PFSK-1 (cell line): ENCODE results near the gene HAPLN1.

Experiments used
- POLR2AphosphoS5 ChIP-seq: IDR thresholded peaks from 2 replicates; pipeline ENCODE4 v1.6.1; 2012; ENCODE audit warnings: low read depth, mild to moderate bottlenecking, control low read depth, low read length, moderate library complexity
- REST ChIP-seq, 2 experiments: IDR thresholded peaks; 2 replicates each; pipeline versions ENCODE4 v1.6.1 to v1.8.0; 2011 to 2012; ENCODE audit warnings: low read depth in 2 of 2, low read length in 2 of 2, control low read depth in 1 of 2, inconsistent platforms in 1 of 2, mild to moderate bottlenecking in 1 of 2, moderate library complexity in 1 of 2; ENCODE audit not compliant: insufficient read depth in 1 of 2
- SIN3A ChIP-seq: IDR thresholded peaks from 2 replicates; pipeline ENCODE4 v1.6.1; 2012; ENCODE audit warnings: mild to moderate bottlenecking, low read length, moderate library complexity, borderline replicate concordance; ENCODE audit not compliant: insufficient read depth

DNA sequence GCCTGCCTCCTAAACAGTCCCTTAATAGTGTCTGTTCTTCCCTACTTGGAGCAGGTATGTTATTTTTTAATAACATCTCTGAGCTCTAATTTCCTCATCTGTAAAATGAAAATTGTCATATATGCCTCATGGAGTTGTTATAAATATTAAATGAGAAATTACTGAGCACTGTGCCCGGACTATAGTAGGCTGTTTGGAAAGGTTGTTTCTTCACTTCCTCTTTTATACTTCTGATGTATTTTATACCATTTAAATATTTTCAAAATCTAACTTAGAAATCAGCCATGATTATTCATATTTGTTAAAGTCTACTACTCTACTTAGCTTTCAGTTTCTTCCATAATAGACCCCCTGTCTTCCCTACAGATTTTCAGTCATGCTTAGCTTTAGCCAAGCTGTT, 30.5 kb upstream of the HAPLN1 start:
- no peak for TF ChIP-seq SIN3A
- TF ChIP-seq POLR2AphosphoS5, result no peak
- no peak for TF ChIP-seq REST (IDR thresholded peaks at IDR 0.05; ENCODE audit: insufficient read depth in 1 of 2, low read depth in 2 of 2, low read length in 2 of 2)
